Psoas muscle (tissue), 8 donors: ENCODE results near the gene WDPCP. TPM values are rescaled to one million over a fixed set of nuclear protein-coding genes. Genes with fewer than 3 reads are reported as not detected.
"Not testable (repeated sequence)": the region's sequence is repeated elsewhere in the genome, so short reads cannot be mapped to it uniquely, and the experiment has no call there.

Experiments used
- ATAC-seq, 4 donors: fragments of 200-7000 bp; cut with Tn5 transposase; one replicate each; pipeline ENCODE4 v1.9.1; 2020; ENCODE audit warnings: moderate library complexity in 3 of 4, mild to moderate bottlenecking in 2 of 4
- DNase-seq, 2 donors: peaks; one replicate each; pipeline ENCODE4 v3.0.0-alpha.2; 2020
- H3K27ac ChIP-seq: fragments of 200-600 bp; one replicate; pipeline ENCODE4 v1.8.0; 2022
- H3K27me3 ChIP-seq, 3 donors: fragments of 200-600 bp in 1 of 3; one replicate each; pipeline versions ENCODE4 v1.6.1 to v1.8.0; 2013 to 2022; ENCODE audit warnings: low read length in 2 of 3, mild to moderate bottlenecking in 2 of 3, moderate library complexity in 1 of 3; ENCODE audit not compliant: insufficient read depth in 3 of 3
- H3K36me3 ChIP-seq, 2 donors: fragments of 200-600 bp in 1 of 2; one replicate each; pipeline versions ENCODE4 v1.6.1 to v1.8.0; 2013 to 2022; ENCODE audit warnings: low read depth in 1 of 2, mild to moderate bottlenecking in 1 of 2, moderate library complexity in 1 of 2; ENCODE audit not compliant: insufficient read depth in 1 of 2
- H3K4me1 ChIP-seq: fragments of 200-600 bp; one replicate; pipeline ENCODE4 v1.8.0; 2022
- H3K4me3 ChIP-seq: fragments of 200-600 bp; one replicate; pipeline ENCODE4 v1.8.0; 2022; ENCODE audit warnings: mild to moderate bottlenecking
- H3K9me3 ChIP-seq: fragments of 200-600 bp; one replicate; pipeline ENCODE4 v1.8.0; 2022
- WGBS, 3 donors: extraction: QIAGEN DNeasy Blood & Tissue Kit; methylation state at CpG; one replicate each; pipeline versions ENCODE4 v1.1.6 to v1.1.7; 2013; 5-methylcytosine and 5-hydroxymethylcytosine counted together
- intact Hi-C, 2 donors: fragments of 100-400 bp; cut with DNase I; formaldehyde crosslinking; loops; one replicate each; pipeline versions ENCODE4 v1.11.0 to v1.14.2; 2022
- polyA plus RNA-seq, 3 donors: library from polyadenylated mRNA; stranded (reverse); fragments of 200-250 nt; gene quantifications; one replicate each; pipeline ENCODE4 v1.2.3, GENCODE V29; 2013
- total RNA-seq, 4 donors: library from RNA; stranded (reverse); fragmentation: NEBNext Ultra II Directional in 2 of 4; extraction: Animal tissue kit (Norgen Biotek cat#: 25700) in 2 of 4; gene quantifications; one replicate each; pipeline versions ENCODE4 v1.2.1 to v1.2.4, GENCODE V29; 2021 to 2023
- TF ChIP-seq, protein P1 (sequence below): fragments of 200-600 bp; IDR thresholded peaks from one replicate; pipeline ENCODE4 v1.8.0; 2022; ENCODE audit warnings: antibody characterized with exemption
- donor health status: healthy with polysubstance abuse.
- donor health status: DM: no; HTN: no; CAD: no; lungs with moderate emphysema.
- donor health status: Bipolar disorder and iron deficiency.
- donor health status: healthy.
- donor health status: DM: yes; HTN: yes; CAD: no.
- donor health status: DM: no; HTN: no; CAD: no.
- donor health status: DM: no; HTN: no; CAD: no.
- donor health status: DM: yes; HTN: yes; CAD: no.

Gene WDPCP
- total and polyA plus RNA-seq, 7 donors, result 1.7 to 17.2 (median 4.4) TPM

DNA sequence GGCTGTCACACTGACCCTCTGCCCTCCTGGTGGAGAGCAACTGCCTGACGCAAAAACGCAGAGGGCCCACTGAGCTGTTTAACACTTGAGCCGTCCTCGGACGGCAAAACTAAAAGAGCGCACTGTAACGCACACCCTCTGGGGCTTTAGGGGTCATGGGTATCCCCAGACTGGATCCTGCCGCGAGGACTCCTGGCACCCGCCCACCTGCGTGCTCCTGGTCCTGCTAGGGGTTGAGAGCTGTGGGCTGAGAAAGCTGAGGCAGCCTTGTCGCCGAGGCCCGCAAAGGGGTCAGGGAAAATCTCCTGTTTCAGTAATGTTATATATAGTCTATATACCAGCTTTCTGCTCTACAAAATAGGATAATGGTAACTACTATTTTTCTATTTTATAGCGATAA lies 39.6 kb upstream of the WDPCP start:
- no peaks in the 10 kb centered on the region for H3K27me3 ChIP-seq
- no peak overlapping the region for H3K27ac ChIP-seq
- no peak overlapping the region for H3K4me3 ChIP-seq
- peaks cover 14% of the 10 kb centered on the region for H3K9me3 ChIP-seq
- no peaks in the 10 kb centered on the region for H3K4me1 ChIP-seq
- no peak for DNase-seq
- TF ChIP-seq, protein P1, sequence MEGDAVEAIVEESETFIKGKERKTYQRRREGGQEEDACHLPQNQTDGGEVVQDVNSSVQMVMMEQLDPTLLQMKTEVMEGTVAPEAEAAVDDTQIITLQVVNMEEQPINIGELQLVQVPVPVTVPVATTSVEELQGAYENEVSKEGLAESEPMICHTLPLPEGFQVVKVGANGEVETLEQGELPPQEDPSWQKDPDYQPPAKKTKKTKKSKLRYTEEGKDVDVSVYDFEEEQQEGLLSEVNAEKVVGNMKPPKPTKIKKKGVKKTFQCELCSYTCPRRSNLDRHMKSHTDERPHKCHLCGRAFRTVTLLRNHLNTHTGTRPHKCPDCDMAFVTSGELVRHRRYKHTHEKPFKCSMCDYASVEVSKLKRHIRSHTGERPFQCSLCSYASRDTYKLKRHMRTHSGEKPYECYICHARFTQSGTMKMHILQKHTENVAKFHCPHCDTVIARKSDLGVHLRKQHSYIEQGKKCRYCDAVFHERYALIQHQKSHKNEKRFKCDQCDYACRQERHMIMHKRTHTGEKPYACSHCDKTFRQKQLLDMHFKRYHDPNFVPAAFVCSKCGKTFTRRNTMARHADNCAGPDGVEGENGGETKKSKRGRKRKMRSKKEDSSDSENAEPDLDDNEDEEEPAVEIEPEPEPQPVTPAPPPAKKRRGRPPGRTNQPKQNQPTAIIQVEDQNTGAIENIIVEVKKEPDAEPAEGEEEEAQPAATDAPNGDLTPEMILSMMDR, result no peak
- intact Hi-C loops, result no loop called here
- no peaks in the 10 kb centered on the region for H3K36me3 ChIP-seq
- 89 to 94% (median 92%) methylated on average over 15 of the region's 15 CpGs for WGBS, 3 donors
- no peak for ATAC-seq

DNA sequence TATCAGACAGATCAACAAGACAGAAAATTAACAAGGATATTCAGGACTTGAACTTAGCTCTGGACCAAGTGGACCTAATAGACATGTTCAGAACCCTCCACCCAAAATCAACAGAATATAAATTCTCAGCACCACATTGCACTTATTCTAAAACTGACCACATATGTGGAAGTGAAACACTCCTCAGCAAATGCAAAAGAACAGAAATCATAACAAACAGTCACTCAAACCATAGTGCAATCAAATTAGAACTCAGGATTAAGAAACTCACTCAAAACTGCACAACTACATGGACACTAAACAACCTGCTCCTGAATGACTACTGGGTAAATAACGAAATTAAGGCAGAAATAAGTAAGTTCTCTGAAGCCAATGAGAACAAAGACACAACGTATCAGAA lies 35.5 kb upstream of the WDPCP start:
- intact Hi-C loops, H3K36me3 ChIP-seq, H3K9me3 ChIP-seq, H3K27me3 ChIP-seq, DNase-seq, H3K4me3 ChIP-seq, ATAC-seq, H3K27ac ChIP-seq, H3K4me1 ChIP-seq: not testable (repeated sequence)
- WGBS, 3 donors, result 80 to 83% (median 81%) methylated on average over 2 of the region's 2 CpGs

DNA sequence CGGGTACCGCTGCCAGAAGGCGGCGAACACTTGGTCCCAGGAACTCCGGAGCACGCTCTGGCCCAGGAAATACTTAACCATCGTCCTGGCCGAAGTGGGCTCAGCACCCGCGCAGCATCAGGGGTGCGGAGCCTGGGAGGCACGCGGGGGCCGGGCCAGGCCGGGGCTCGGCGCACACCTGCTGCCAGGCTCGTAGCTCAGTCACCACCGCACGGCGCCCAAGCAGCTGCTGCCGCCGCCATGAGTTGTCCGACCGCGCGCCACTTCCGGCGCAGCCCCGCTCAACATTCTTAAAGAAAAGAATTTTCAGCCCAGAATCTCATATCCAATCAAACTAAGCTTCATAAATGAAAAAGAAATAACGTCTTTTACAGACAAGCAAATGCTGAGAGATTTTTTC lies 34.5 kb upstream of the WDPCP start:
- DNase-seq (no peak), ATAC-seq (no peak)
- Histone ChIP-seq H3K4me1 (no peaks in the 10 kb centered on the region), H3K9me3 (no peaks in the 10 kb centered on the region), H3K36me3 (no peaks in the 10 kb centered on the region), H3K27me3 (no peaks in the 10 kb centered on the region), H3K4me3 (no peak overlapping the region), H3K27ac (no peak overlapping the region)
- TF ChIP-seq, protein P1, result no peak
- intact Hi-C loops, result no loop called here
- 95 to 97% (median 96%) methylated on average over 30 to 31 of the region's 31 CpGs for WGBS, 3 donors

DNA sequence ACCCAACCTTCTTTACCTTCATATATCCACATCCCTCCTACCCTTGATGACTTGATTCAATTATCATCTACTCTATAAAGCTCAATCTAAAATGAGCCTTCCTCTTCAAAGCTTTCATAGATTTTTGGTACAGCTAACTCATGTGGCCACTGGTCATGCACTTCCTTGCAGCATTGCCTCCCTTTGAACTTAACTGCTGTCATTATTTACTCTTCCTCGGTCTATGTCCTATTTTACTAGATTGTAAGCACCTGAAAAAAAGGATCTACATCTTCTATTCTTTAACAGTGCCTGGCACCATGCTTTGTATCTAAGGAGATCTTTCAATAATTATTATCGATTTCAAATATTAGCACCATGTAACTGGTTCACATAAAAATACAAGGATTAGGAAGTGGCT lies 31.1 kb upstream of the WDPCP start:
- H3K9me3 ChIP-seq, result no peaks in the 10 kb centered on the region
- 88 to 96% (median 96%) methylated on average over 2 of the region's 2 CpGs for WGBS, 3 donors
- intact Hi-C loops, result no loop called here
- H3K27ac ChIP-seq, result no peak overlapping the region
- TF ChIP-seq, protein P1, result no peak
- ATAC-seq, result no peak
- no peaks in the 10 kb centered on the region for H3K27me3 ChIP-seq
- no peak overlapping the region for H3K4me3 ChIP-seq
- no peak for DNase-seq
- no peaks in the 10 kb centered on the region for H3K36me3 ChIP-seq
- H3K4me1 ChIP-seq, result no peaks in the 10 kb centered on the region

DNA sequence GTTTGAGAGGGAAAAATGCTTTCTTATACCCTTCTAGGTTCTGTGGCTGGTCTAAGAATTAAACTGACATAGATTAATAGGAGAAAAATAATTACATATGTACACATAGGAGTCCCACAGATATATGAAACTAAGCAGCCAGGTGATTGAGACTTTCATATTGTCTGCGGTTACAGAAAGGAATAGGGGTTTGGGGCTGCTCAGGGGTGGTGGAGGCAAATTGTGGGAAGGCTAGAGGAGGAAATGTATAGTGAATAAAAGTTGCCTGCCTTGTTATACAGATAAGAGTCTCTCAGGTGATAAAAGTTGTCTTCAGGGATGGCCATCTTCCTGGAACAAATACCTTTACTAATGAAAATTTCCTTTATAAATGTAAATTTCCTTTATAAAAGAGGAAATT lies 29.1 kb upstream of the WDPCP start:
- Histone ChIP-seq H3K36me3 (no peaks in the 10 kb centered on the region), H3K4me1 (no peaks in the 10 kb centered on the region), H3K9me3 (no peaks in the 10 kb centered on the region), H3K4me3 (no peak overlapping the region), H3K27ac (no peak overlapping the region), H3K27me3 (no peaks in the 10 kb centered on the region)
- no peak for DNase-seq
- TF ChIP-seq, protein P1, result no peak
- intact Hi-C loops, result no loop called here
- ATAC-seq, result no peak
- 56 to 76% (median 72%) methylated on average over 1 of the region's 1 CpG for WGBS, 3 donors
